HepG2 (cell line): Measurements from ENCODE around the gene HS3ST2. TPM values are rescaled to one million over a fixed set of nuclear protein-coding genes. Genes with fewer than 3 reads are reported as not detected.

ENCODE experiments used
- BRCA1 ChIP-seq: sonication (generic); formaldehyde crosslinking; IDR thresholded peaks from 2 replicates; pipeline ENCODE4 v1.4.0; 2020; ENCODE audit warnings: missing genetic modification reagents
- FLYWCH1 ChIP-seq: sonication (generic); formaldehyde crosslinking; IDR thresholded peaks from 2 replicates; pipeline ENCODE4 v1.8.1; 2023; ENCODE audit warnings: mild to moderate bottlenecking, missing genetic modification reagents
- HDAC2 ChIP-seq: sonication (generic); formaldehyde crosslinking; IDR thresholded peaks from 2 replicates; pipeline ENCODE4 v1.4.0; 2020; ENCODE audit warnings: missing genetic modification reagents
- IRX3 ChIP-seq: sonication (generic); formaldehyde crosslinking; IDR thresholded peaks from 2 replicates; pipeline ENCODE4 v1.8.1; 2023; ENCODE audit warnings: mild to moderate bottlenecking, low read depth, missing genetic modification reagents, borderline replicate concordance
- JARID2 ChIP-seq: sonication (generic); formaldehyde crosslinking; IDR thresholded peaks from 2 replicates; pipeline ENCODE4 v1.8.1; 2023; ENCODE audit warnings: missing genetic modification reagents, inconsistent platforms; ENCODE audit not compliant: insufficient replicate concordance
- KLF15 ChIP-seq: sonication (generic); formaldehyde crosslinking; IDR thresholded peaks from 2 replicates; pipeline ENCODE4 v1.8.1; 2023; ENCODE audit warnings: borderline replicate concordance, mild to moderate bottlenecking, inconsistent platforms, missing genetic modification reagents, mixed read lengths
- NR2F2 ChIP-seq: IDR thresholded peaks from 2 replicates; pipeline ENCODE4 v1.6.1; 2012; ENCODE audit warnings: low read depth, inconsistent platforms, borderline replicate concordance
- PTBP1 ChIP-seq: fragments of 200-400 bp; formaldehyde crosslinking; IDR thresholded peaks from 2 replicates; pipeline ENCODE4 v1.6.1; 2018; ENCODE audit warnings: low read length, low read depth; ENCODE audit not compliant: poor library complexity, severe bottlenecking
- SPEN ChIP-seq: sonication (generic); formaldehyde crosslinking; IDR thresholded peaks from 2 replicates; pipeline ENCODE4 v1.5.1; 2020; ENCODE audit warnings: low read depth, mild to moderate bottlenecking, missing genetic modification reagents
- ZNF180 ChIP-seq: sonication (generic); formaldehyde crosslinking; IDR thresholded peaks from 2 replicates; pipeline ENCODE4 v1.4.0; 2020; ENCODE audit warnings: low read depth, missing genetic modification reagents, borderline replicate concordance
- ZNF414 ChIP-seq: sonication (generic); formaldehyde crosslinking; IDR thresholded peaks from 2 replicates; pipeline ENCODE4 v1.5.0; 2020; ENCODE audit warnings: missing genetic modification reagents
- ZNF772 ChIP-seq: sonication (generic); formaldehyde crosslinking; IDR thresholded peaks from 2 replicates; pipeline ENCODE4 v1.5.0; 2020; ENCODE audit warnings: mild to moderate bottlenecking, missing genetic modification reagents
- polyA plus RNA-seq, 8 experiments: library from polyadenylated mRNA; depleted of rRNA in 3 of 8; stranded (reverse) in 7 of 8; unstranded in 1 of 8; fragments of >200 nt; fragmentation: Illumina TruSeq in 4 of 8; extraction: Trizol in 4 of 8; gene quantifications; 2 replicates each; pipeline versions ENCODE4 v1.2.1 to v1.2.3, GENCODE V29; 2011 to 2016; ENCODE audit warnings: low read depth in 4 of 8, missing spikeins in 1 of 8, mixed read lengths in 1 of 8; ENCODE audit not compliant: insufficient read depth in 1 of 8
- total RNA-seq, 5 experiments: library from RNA; depleted of rRNA; stranded (reverse); fragments of >200 nt; fragmentation: Illumina TruSeq; extraction: Trizol; gene quantifications; 2 replicates each; pipeline ENCODE4 v1.2.3, GENCODE V29; 2016; ENCODE audit warnings: low read depth in 1 of 5
- TF ChIP-seq, protein P1 (sequence below): fragments of 450-650 bp; IDR thresholded peaks from 2 replicates; pipeline ENCODE4 v1.6.1; 2016
- TF ChIP-seq, protein P2 (sequence below): sonication (generic); formaldehyde crosslinking; IDR thresholded peaks from 2 replicates; pipeline ENCODE4 v1.4.0; 2020; ENCODE audit warnings: mild to moderate bottlenecking, missing genetic modification reagents
- TF ChIP-seq, protein P3 (sequence below): sonication (generic); formaldehyde crosslinking; IDR thresholded peaks from 2 replicates; pipeline ENCODE4 v1.5.1; 2020; ENCODE audit warnings: missing genetic modification reagents, mild to moderate bottlenecking, borderline replicate concordance
- TF ChIP-seq, protein P4 (sequence below): sonication (generic); formaldehyde crosslinking; IDR thresholded peaks from 2 replicates; pipeline ENCODE4 v1.5.1; 2020; ENCODE audit warnings: mild to moderate bottlenecking, missing genetic modification reagents, borderline replicate concordance

HS3ST2 gene
- total and polyA plus RNA-seq, 2 of the 13 experiments (the other 11 are each of a cell fraction or from before 2014, with no cell fraction given), result not detected

GRCh38 chr16:22813223-22813947, 577 bp upstream of the HS3ST2 start (continued):
- TF ChIP-seq, protein P1, sequence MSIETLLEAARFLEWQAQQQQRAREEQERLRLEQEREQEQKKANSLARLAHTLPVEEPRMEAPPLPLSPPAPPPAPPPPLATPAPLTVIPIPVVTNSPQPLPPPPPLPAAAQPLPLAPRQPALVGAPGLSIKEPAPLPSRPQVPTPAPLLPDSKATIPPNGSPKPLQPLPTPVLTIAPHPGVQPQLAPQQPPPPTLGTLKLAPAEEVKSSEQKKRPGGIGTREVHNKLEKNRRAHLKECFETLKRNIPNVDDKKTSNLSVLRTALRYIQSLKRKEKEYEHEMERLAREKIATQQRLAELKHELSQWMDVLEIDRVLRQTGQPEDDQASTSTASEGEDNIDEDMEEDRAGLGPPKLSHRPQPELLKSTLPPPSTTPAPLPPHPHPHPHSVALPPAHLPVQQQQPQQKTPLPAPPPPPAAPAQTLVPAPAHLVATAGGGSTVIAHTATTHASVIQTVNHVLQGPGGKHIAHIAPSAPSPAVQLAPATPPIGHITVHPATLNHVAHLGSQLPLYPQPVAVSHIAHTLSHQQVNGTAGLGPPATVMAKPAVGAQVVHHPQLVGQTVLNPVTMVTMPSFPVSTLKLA, result no peak
- no peak for TF ChIP-seq PTBP1
- TF ChIP-seq, protein P2, sequence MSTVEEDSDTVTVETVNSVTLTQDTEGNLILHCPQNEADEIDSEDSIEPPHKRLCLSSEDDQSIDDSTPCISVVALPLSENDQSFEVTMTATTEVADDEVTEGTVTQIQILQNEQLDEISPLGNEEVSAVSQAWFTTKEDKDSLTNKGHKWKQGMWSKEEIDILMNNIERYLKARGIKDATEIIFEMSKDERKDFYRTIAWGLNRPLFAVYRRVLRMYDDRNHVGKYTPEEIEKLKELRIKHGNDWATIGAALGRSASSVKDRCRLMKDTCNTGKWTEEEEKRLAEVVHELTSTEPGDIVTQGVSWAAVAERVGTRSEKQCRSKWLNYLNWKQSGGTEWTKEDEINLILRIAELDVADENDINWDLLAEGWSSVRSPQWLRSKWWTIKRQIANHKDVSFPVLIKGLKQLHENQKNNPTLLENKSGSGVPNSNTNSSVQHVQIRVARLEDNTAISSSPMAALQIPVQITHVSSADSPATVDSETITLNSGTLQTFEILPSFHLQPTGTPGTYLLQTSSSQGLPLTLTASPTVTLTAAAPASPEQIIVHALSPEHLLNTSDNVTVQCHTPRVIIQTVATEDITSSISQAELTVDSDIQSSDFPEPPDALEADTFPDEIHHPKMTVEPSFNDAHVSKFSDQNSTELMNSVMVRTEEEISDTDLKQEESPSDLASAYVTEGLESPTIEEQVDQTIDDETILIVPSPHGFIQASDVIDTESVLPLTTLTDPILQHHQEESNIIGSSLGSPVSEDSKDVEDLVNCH (CRISPR knock-in tag), result no peak
- TF ChIP-seq ZNF772 (CRISPR knock-in tag), result peak; percentile 83; the same call in 1 of the 2 replicates
- peak; percentile 88 for TF ChIP-seq JARID2 (CRISPR knock-in tag)
- TF ChIP-seq FLYWCH1 (CRISPR knock-in tag), result 0 out of 2 replicates have a peak, but pooled peaks have one; percentile 43
- TF ChIP-seq, protein P3, sequence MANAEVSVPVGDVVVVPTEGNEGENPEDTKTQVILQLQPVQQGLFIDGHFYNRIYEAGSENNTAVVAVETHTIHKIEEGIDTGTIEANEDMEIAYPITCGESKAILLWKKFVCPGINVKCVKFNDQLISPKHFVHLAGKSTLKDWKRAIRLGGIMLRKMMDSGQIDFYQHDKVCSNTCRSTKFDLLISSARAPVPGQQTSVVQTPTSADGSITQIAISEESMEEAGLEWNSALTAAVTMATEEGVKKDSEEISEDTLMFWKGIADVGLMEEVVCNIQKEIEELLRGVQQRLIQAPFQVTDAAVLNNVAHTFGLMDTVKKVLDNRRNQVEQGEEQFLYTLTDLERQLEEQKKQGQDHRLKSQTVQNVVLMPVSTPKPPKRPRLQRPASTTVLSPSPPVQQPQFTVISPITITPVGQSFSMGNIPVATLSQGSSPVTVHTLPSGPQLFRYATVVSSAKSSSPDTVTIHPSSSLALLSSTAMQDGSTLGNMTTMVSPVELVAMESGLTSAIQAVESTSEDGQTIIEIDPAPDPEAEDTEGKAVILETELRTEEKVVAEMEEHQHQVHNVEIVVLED, result no peak
- TF ChIP-seq NR2F2, result no peak
- TF ChIP-seq BRCA1 (CRISPR knock-in tag), result 0 out of 2 replicates have a peak, but pooled peaks have one; percentile 74
- TF ChIP-seq HDAC2, result peak; percentile 88
- peak; percentile 93 for TF ChIP-seq KLF15 (CRISPR knock-in tag)
- peak; percentile 70; the same call in 1 of the 2 replicates for TF ChIP-seq ZNF180 (CRISPR knock-in tag)
- peak; percentile 42; the same call in 1 of the 2 replicates for TF ChIP-seq SPEN
- peak; percentile 73; the same call in 1 of the 2 replicates for TF ChIP-seq IRX3 (CRISPR knock-in tag)
- no peak for TF ChIP-seq ZNF414 (CRISPR knock-in tag)
- TF ChIP-seq, protein P4, sequence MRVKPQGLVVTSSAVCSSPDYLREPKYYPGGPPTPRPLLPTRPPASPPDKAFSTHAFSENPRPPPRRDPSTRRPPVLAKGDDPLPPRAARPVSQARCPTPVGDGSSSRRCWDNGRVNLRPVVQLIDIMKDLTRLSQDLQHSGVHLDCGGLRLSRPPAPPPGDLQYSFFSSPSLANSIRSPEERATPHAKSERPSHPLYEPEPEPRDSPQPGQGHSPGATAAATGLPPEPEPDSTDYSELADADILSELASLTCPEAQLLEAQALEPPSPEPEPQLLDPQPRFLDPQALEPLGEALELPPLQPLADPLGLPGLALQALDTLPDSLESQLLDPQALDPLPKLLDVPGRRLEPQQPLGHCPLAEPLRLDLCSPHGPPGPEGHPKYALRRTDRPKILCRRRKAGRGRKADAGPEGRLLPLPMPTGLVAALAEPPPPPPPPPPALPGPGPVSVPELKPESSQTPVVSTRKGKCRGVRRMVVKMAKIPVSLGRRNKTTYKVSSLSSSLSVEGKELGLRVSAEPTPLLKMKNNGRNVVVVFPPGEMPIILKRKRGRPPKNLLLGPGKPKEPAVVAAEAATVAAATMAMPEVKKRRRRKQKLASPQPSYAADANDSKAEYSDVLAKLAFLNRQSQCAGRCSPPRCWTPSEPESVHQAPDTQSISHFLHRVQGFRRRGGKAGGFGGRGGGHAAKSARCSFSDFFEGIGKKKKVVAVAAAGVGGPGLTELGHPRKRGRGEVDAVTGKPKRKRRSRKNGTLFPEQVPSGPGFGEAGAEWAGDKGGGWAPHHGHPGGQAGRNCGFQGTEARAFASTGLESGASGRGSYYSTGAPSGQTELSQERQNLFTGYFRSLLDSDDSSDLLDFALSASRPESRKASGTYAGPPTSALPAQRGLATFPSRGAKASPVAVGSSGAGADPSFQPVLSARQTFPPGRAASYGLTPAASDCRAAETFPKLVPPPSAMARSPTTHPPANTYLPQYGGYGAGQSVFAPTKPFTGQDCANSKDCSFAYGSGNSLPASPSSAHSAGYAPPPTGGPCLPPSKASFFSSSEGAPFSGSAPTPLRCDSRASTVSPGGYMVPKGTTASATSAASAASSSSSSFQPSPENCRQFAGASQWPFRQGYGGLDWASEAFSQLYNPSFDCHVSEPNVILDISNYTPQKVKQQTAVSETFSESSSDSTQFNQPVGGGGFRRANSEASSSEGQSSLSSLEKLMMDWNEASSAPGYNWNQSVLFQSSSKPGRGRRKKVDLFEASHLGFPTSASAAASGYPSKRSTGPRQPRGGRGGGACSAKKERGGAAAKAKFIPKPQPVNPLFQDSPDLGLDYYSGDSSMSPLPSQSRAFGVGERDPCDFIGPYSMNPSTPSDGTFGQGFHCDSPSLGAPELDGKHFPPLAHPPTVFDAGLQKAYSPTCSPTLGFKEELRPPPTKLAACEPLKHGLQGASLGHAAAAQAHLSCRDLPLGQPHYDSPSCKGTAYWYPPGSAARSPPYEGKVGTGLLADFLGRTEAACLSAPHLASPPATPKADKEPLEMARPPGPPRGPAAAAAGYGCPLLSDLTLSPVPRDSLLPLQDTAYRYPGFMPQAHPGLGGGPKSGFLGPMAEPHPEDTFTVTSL (CRISPR knock-in tag), result no peak
